ENCODE measurements around the gene STRN4.

STRN4 gene

GRCh38 chr19:46745030-46745429 is 1.2 kb downstream of the STRN4 start:
- no peak for DNase-seq (ENCODE audit: low read depth in 3 of 3)

GRCh38 chr19:46744005-46744691 is 2.1 kb downstream of the STRN4 start:
- DNase-seq (ENCODE audit: low read depth in 3 of 3) = no peak

GRCh38 chr19:46742926-46743480 is 3.2 kb downstream of the STRN4 start:
- no peak for DNase-seq (ENCODE audit: low read depth in 3 of 3)

- no peak for DNase-seq (ENCODE audit: low read depth in 3 of 3)
Measured at GRCh38 chr19:46741447-46741846, 4.8 kb downstream of the STRN4 start.

DNA sequence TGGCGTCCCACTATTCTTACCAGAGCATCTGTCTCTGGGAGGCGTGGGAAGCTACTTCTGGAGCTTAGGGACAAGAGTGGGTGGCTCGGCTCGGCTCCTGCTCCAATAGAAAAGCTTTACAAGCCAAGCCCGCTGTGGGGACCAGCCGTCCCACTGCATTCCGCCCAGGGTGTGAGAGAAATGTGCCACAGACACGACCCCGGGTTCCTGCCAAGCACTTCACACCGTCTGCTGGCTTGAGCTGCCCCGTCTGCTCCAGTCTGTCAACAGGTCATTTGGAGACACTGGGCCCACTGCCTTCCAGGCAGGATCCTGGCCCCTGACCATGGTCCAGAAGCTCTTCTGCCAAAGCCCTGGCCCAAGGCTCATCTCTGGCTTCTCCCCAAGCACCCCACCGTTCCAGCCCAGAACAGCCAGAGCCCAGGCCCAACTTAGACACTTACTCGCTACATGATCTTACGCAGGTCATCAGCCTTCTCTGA is 6.9 kb downstream of the STRN4 start:
- no peak for DNase-seq (ENCODE audit: low read depth in 3 of 3)

DNA sequence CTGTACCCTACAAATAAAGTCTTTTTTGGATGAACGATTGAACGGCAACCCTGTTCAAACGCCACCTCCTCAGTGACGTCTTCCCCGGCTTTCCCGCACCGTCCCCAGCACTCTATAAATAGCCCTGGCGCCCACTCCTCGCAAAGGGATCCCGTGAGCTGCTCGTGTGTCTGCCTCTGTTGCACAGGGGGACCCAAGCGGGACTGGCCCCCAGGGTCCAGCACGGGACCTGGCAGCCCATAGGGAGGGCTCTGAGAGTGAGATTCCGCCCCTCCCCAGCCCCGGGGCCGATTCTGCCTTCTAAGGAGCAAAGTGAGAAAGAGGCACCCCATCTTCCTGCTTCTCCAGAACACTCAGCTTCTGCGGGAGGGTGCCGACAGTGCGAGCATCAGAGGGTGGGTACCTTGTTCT is 8.5 kb downstream of the STRN4 start:
- no peak for DNase-seq (ENCODE audit: low read depth in 3 of 3)

DNA sequence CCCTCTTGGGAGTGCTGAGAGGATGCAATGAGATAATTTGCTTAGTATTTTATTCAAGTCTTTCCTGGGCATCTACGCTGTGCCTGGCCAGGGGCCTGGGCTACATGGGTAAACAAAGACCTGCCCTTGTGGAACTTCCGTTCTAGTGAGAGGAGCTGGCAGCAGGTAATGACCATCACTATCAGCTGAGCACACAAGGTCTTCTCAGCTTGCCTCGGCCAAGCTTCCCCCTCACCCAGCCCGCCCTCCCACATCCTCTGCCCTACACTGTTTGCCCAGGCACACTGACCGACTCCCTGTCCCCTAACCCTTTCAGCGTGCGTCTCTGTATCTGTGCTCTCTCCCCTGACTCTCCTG is 9.0 kb downstream of the STRN4 start:
- no peak for DNase-seq (ENCODE audit: low read depth in 3 of 3)

- no peak for DNase-seq (ENCODE audit: low read depth in 3 of 3)
Measured at GRCh38 chr19:46736531-46737297, 9.5 kb downstream of the STRN4 start.

DNA sequence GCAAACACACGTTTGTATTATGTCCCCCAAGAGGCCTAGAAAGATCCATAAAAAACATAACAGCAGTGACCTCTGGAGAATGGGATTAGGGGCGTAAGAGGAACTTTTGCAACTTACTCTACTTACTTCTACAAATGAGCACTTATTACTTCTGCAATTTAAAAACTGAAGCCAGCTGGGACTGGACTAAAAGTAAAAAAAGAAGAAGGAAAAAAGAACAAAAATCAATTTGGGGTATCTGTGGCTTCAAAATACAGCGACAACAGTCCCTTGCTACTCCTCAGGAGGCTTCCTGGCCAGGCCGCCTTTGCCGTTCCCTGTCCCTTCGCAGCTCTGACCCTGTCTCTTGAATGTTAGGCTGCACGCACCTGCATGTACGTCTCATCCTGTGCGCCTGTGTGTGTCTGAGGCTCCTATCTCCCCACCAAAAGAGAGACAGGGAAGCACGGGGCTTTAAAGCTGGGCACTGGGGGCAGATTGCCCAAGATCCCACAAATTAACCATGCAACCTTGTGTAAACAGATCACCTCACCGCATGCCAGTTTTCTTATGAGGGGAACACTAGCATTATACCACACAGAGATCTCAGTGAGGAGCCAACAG is 12.5 kb downstream of the STRN4 start:
- no peak for DNase-seq (ENCODE audit: low read depth in 3 of 3)

- DNase-seq (ENCODE audit: low read depth in 3 of 3) = no peak
Measured at GRCh38 chr19:46732966-46733689, 13.1 kb downstream of the STRN4 start.

DNA sequence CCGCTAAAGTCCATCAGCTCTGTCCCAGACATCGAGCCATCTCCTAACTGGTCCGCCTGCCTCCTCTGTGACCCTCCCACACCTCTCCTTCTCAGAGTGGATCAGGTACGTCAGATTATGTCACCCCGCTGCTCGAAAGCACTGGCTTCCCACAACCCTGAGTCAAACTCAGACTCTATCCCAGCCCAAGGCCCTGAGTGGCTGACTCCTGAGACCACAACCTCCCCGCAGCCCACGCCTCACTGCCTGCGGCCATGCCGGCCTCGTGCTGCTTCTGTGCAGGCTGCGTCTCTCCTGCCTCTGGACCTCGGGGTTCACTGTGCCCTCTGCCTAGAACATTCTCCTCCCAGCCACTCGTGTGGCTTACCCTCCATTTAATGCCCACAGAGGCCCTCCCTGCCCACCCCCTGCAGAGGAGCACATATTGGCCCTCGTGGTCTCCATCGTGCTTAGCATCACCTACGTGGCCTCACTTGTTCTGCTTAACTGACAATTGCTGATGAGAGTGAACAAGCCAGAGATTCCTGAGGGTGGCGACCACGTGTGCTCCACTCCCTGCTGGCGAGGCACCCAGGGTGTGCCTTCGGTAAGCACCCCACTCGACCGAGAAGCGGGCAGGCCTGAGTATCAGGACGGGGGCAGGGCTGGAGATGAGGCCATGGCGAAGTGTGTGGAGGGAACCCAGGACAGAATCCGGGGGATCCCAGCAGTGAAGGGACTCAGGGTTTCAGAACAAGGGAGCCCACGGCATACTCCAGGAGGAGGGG is 13.9 kb downstream of the STRN4 start:
- DNase-seq (ENCODE audit: low read depth in 3 of 3) = no peak

DNA sequence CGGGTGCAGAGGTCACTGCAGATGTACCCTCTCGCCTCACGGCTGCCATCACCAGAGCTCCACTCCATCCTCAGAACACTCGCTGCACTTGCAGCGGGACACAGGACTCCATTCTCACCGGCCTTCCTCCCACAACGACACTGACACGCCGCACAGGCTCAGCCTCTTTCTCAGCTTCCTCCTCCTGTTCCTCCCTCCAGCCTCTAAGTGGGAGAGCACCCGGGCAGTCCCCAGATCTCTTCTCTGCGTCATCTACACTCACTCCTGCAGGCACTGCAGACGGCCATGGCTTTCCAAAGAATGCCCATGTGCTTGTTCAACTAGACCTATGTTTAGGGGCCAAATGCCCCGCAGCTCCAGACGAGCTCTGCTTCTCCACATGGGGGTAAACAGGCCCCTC is 14.7 kb downstream of the STRN4 start:
- DNase-seq (ENCODE audit: low read depth in 3 of 3) = no peak

DNA sequence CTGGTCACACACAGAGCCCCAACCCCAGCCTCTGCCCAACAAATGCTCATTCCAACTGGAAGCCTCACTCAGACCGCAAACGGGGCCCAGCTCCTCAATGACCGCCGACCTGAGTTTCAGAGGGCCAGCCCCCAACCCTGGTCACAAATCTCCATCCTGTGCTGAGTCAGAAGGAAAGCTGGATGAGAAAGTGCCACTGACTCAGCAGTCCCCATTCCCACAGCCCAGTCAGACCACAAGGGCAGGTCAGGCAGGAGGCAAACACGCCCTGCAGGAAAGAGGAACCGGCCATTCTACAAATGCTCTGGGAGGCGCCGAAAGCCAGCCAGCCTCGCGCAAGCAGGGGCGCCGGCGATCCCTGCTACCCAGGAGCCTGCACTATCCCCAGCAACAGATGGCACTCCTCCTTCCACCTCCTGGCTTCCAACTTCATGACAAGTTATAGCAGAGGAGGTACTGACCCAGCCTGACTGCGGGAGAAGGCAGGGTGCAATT is 15.2 kb downstream of the STRN4 start:
- no peak for DNase-seq (ENCODE audit: low read depth in 3 of 3)

DNA sequence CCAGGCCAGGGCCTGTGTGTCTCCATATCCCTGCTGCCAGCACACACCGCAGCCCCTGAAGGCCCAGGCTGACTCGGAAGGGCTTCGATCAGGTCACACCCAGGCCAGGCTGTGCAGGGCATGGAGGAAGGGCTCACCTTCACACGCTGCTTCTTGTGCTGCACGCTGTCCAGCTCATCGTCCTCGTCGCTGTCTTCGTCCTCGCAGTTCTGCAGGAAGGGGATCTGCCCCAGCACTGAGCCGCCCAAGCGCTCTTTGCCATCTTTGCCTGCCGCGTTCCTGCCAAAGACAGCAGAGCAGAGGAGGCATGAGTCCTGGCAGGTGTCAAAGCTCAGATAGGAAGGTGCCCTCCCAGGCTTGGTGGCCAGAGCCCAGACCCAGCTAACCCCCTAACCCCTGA is 15.7 kb downstream of the STRN4 start:
- DNase-seq (ENCODE audit: low read depth in 3 of 3) = no peak

GRCh38 chr19:46730187-46730586 is 16.1 kb downstream of the STRN4 start:
- no peak for DNase-seq (ENCODE audit: low read depth in 3 of 3)

GRCh38 chr19:46729696-46730095 is 16.6 kb downstream of the STRN4 start:
- no peak for DNase-seq (ENCODE audit: low read depth in 3 of 3)

GRCh38 chr19:46728693-46729339 is 17.4 kb downstream of the STRN4 start:
- DNase-seq (ENCODE audit: low read depth in 3 of 3) = peak; percentile 58 to 79 (median 63)

DNA sequence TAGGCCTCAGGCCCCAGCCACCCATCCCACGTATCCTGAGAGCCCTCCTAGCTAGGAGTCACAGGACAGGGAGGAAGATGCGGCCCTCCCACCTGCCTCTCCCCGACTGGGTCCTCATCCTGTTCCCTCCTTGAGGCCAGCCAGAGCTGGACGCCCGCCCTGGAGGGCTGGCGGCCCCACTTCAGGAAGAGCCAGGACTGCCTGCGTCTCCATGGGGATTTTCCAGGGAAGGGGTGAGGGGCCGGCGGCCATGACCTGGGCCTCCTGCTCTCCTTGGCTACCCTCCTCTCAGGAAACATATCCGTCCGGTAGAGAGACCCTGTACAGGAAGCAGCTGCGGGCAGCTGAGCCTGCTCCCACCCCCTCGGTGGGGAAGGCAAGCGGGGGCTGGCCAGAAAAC is 18.0 kb downstream of the STRN4 start:
- no peak for DNase-seq (ENCODE audit: low read depth in 3 of 3)

- DNase-seq (ENCODE audit: low read depth in 3 of 3) = no peak
Measured at GRCh38 chr19:46727757-46728156, 18.5 kb downstream of the STRN4 start.

GRCh38 chr19:46726971-46727501 is 19.2 kb downstream of the STRN4 start:
- no peak for DNase-seq (ENCODE audit: low read depth in 3 of 3)

Data from stimulated activated CD4-positive, alpha-beta T cell treated with anti-CD3 and anti-CD28 coated beads, TNF-alpha, amount 100 ng/mL, for 24 hours (primary cell).